GM19395 (cell line): ENCODE results near the gene LRRC25.

Source experiments
- ATAC-seq: cut with Tn5 transposase; IDR thresholded peaks from one replicate; pipeline ENCODE4 v1.9.1; 2021; ENCODE audit warnings: mild to moderate bottlenecking, moderate library complexity; ENCODE audit not compliant: unreplicated experiment

Gene LRRC25

GRCh38 chr19:18348171-18348570, 49.3 kb downstream of the LRRC25 start:
- no peak for ATAC-seq

- no peak for ATAC-seq
These were observed 51.3 kb downstream of the LRRC25 start for GRCh38 chr19:18346091-18346490.

GRCh38 chr19:18345296-18345695, 52.1 kb downstream of the LRRC25 start:
- no peak for ATAC-seq

- no peak for ATAC-seq
These were observed 52.9 kb downstream of the LRRC25 start for GRCh38 chr19:18344582-18344950.

GRCh38 chr19:18342090-18342632, 55.3 kb downstream of the LRRC25 start:
- no peak for ATAC-seq
